HG02678 (cell line): Measurements from ENCODE around the gene CACNA1C.

Source experiments
- ATAC-seq: cut with Tn5 transposase; IDR thresholded peaks from one replicate; pipeline ENCODE4 v1.9.1; 2021; ENCODE audit warnings: mild to moderate bottlenecking, moderate library complexity; ENCODE audit not compliant: unreplicated experiment

Gene CACNA1C

GRCh38 chr12:2137711-2138110, 84.9 kb downstream of the CACNA1C start:
- ATAC-seq: no peak

GRCh38 chr12:2138294-2138693, 85.5 kb downstream of the CACNA1C start:
- no peak for ATAC-seq

GRCh38 chr12:2138871-2139308, 86.1 kb downstream of the CACNA1C start:
- no peak for ATAC-seq

DNA sequence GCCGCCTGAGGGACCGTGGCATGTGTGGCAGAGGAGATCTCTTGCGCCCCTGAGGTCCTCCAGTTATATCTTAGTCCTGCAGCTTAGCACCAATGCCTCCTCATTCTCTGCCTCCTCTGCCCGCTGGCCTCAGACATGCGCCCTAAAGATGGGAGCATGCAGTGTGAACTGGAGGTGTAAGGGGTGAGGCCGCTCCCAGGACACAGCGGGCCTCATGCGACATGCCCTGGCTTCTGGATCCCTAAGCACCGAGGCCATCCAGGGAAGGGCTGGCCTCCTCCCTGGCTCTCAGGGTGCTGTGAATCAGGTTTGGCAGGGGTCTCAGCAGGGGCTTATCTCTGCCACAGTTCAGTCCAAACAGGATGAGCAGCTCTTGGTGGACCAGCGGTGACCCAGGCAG, 86.9 kb downstream of the CACNA1C start:
- no peak for ATAC-seq

DNA sequence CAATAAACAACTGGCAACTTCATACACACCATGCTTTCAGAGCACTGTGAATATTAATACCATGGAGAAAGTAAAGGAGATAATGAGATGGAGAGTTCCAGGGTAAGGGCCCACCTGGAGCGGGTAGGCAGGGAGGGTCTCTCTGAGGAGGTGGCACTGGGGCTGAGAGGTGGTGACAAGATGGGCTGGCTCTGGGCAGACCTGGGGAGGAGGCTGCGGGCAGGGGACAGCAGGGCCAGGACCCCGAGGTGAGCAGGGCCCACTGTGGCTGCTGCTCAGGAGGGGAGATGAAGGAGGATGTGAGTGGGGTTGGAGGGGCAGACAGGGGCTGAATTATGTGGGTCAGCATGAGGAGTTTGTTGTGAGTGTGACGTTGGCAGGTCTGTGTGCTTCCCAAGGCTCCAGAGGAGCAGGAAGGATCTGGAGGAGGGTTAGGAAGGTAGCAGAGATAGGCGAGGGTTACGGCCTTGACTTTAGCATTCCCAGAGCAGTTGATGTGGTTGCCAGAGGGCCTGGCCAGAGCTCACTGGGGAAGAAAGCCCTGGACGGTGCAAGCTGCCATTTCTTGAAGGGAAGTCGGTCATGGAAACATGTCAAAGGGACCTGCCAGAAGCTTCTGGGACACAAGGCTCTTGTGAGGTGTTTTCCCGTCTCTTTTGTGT, 88.2 kb downstream of the CACNA1C start:
- no peak for ATAC-seq

DNA sequence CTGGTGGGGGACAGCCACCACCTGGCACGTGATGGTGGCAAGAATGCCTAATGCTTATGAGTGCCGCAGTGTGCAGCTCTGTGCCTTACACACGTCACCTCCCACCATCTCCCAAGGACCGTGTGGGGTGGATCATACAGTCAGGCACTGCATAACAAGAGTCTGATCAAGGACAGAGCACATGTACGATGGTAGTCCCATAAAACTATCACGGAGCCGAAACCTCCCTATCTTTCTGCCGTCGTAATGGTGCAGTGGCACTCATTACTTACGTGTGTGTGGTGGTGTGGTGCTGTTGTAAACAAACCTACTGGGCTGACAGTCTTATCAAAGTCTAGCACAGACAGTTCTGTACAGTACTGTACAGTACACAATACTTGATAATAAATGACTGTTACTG, 89.3 kb downstream of the CACNA1C start:
- no peak for ATAC-seq

GRCh38 chr12:2144951-2145350, 92.2 kb downstream of the CACNA1C start:
- no peak for ATAC-seq

GRCh38 chr12:2145433-2145998, 92.7 kb downstream of the CACNA1C start:
- no peak for ATAC-seq

DNA sequence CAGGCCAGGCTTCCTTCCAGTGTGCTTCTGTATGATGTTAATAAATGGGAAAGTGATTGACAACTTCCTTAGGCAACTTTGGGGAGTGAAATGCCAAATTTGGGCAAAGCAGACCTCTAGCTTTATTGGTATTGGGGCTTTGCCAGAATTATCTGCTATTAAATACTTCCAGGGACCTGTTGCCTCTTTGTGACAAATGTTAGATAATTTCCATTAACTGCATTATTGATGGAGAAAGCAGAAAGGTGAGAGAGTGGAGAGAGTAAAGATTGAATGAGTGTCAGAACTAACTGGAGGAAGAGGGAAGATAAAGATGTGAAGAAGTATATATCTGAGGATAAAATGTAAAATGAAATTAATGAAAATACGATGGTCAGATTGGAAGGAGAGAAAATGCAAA, 94.5 kb downstream of the CACNA1C start:
- no peak for ATAC-seq

DNA sequence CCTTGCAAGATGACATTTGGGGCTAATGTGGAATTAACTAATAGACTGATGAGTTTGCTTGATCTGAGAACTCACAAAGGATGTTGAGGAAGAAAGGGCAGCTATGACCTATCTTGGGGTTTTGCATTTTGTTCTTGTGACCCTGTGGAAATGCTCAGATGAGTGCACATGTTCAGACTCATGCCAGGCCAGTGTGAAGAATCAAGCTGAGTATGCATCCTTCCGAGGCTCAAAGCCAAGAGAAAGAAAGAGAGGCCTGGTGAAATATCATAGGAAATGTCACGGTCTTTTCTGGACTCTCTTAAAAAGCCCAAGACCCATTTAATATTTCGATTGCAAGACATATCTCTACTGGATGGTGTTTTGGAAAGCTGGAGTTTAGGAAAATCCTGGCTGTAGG, 96.3 kb downstream of the CACNA1C start:
- ATAC-seq: no peak

- ATAC-seq: no peak
Observed at GRCh38 chr12:2150833-2151232, 98.0 kb downstream of the CACNA1C start.

GRCh38 chr12:2151391-2151790, 98.6 kb downstream of the CACNA1C start:
- ATAC-seq: no peak

DNA sequence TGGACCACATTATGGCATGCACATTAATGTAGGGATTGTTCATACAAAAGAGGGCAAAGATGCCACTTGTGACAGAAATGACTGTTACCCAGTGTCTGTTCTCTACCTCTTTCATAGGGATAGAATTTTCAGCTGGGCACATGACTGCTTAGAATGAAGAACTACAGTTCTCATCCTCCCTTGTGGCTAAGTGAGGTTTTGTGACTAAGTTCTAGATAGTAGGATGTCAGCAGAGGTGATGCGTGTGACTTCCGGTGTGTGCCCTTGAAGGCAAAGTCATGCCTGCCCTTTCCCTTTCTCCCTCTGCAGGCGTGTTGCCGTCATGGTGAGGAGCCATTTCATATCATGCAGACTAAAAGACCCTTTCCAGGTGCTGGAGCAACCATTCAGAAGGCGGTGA, 99.3 kb downstream of the CACNA1C start:
- ATAC-seq: no peak

- ATAC-seq: no peak
Observed at GRCh38 chr12:2154050-2154449, 101.3 kb downstream of the CACNA1C start.

GRCh38 chr12:2154521-2154920, 101.7 kb downstream of the CACNA1C start:
- no peak for ATAC-seq

GRCh38 chr12:2156333-2156732, 103.5 kb downstream of the CACNA1C start:
- ATAC-seq: no peak

GRCh38 chr12:2160043-2160442, 107.3 kb downstream of the CACNA1C start:
- no peak for ATAC-seq

- no peak for ATAC-seq
Observed at GRCh38 chr12:2161473-2161872, 108.7 kb downstream of the CACNA1C start.

DNA sequence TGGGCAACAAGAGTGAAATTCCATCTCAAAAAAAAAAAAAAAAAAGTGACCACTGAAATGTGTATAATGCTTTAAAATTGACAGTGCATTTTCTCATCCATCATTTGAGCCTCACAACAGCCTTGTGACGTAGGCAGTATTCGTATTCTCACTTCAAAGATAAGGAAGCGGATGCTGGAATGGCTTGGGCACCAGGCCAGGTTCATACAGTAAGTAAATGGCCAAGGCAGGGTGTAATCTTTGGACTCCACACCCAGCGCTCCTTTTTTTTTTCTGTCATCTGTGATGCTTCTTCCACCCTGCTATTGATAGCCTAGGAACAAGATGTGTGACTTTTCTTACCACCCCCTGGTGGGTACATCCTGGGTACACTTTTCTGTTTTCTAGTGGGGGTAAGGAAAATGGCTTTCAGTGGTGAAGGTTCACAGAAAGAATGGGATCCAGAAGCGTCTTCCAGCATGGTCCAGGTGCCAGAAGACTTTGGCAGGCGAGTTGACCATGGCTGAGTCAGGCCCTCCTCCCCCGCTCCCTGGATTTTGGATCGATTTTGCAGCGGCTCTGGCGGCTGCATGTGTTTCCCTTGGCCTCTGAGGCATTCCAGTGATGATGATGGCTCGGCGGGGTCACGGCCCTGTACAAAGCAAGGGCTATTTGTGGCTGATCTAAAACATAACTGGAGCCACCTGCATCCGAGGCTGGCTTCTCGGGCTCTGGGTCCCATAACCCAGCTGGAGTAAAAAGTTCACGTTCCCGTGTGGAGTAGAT, 110.6 kb downstream of the CACNA1C start:
- no peak for ATAC-seq

DNA sequence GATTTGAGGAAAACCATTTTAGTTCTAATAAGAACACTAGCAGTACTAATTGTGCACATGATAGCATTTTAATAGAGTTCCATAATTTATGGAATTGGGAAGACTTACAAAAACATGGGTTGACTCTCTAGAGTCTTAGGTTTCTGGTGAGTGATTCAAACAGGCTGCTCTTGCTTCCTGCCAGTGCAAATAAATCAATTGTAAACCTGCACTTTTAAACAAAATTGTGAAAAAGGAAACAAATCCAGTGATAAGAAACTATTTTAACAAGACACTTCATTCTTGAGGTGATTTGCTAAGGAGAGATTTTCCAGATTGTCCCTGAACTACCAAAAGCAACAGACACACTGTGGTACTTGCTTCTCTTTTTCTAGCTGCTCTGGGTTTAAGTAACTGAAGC, 112.2 kb downstream of the CACNA1C start:
- no peak for ATAC-seq

DNA sequence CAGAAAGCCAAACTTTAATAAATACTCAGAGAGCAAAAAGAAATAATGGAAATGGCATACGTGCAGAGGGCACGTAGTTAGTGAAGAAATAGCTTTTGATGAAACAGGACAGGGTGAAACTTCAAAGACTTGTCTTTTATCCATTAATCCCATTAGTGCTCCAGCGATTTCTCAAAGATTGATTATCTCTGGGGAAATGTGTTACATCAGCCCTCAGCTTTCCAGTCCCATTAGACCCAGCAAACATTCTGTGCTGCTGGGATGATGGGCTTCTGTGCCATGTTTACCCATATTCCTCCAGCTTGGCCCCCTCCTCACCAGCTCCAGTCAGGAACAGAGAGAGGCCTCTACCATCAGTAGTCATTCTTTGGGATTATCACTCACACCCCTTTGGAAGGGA, 113.1 kb downstream of the CACNA1C start:
- ATAC-seq: no peak

GRCh38 chr12:2166696-2167095, 113.9 kb downstream of the CACNA1C start:
- ATAC-seq: no peak
